B cell (primary cell): ENCODE data around the gene TTC13. TPM values are rescaled to one million over a fixed set of nuclear protein-coding genes. Genes with fewer than 3 reads are reported as not detected.

Experiments
- ATAC-seq: fragments of 200-7000 bp; cut with Tn5 transposase; one replicate; pipeline ENCODE4 v1.10.0; 2021; ENCODE audit warnings: low read depth, mild to moderate bottlenecking, moderate number of reproducible peaks, moderate library complexity
- CTCF ChIA-PET: fragments of 350-600 bp; sonication (Branson Sonifier 250); formaldehyde crosslinking; loops from one replicate; lab custom pipeline; 2021; ENCODE audit warnings: antibody characterized with exemption, inconsistent platforms; lab: Charles Lee
- POLR2A ChIA-PET: fragments of 350-600 bp; sonication (Branson Sonifier 250); formaldehyde crosslinking; loops from one replicate; lab custom pipeline; 2021; ENCODE audit warnings: antibody characterized with exemption; lab: Charles Lee
- DNase-seq: peaks from one replicate; pipeline ENCODE4 v3.0.0; 2013
- H2AFZ ChIP-seq: 2 replicates; pipeline ENCODE4 v1.6.1; 2012; ENCODE audit warnings: mild to moderate bottlenecking, low read depth, low read length; ENCODE audit not compliant: insufficient read depth, poor library complexity, severe bottlenecking
- H3K27ac ChIP-seq, 2 donors: 1 replicate in 1 of 2; 2 replicates in 1 of 2; pipeline ENCODE4 v1.5.1; 2012 to 2013; ENCODE audit warnings: low read length in 2 of 2, mild to moderate bottlenecking in 2 of 2, moderate library complexity in 1 of 2
- H3K27me3 ChIP-seq, 4 experiments: fragments of 200-600 bp in 1 of 4; sonication (generic) in 1 of 4; replicated peaks in 1 of 4; 1 replicate in 2 of 4; 2 replicates in 2 of 4; pipeline versions ENCODE4 v1.6.1 to v1.7.0; 2013 to 2016; ENCODE audit warnings: low read length in 3 of 4, mild to moderate bottlenecking in 2 of 4, mixed read lengths in 1 of 4, moderate library complexity in 1 of 4; ENCODE audit not compliant: insufficient read depth in 4 of 4, control insufficient read depth in 3 of 4; ENCODE audit errors: control extremely low read depth in 1 of 4
- H3K36me3 ChIP-seq, 2 experiments: replicated peaks in 1 of 2; 1 replicate in 1 of 2; 2 replicates in 1 of 2; pipeline versions ENCODE4 v1.6.1 to v1.7.1; 2013; ENCODE audit warnings: low read length in 1 of 2; ENCODE audit not compliant: insufficient read depth in 2 of 2, control insufficient read depth in 1 of 2; ENCODE audit errors: control extremely low read depth in 1 of 2, extremely low read depth in 1 of 2
- H3K4me1 ChIP-seq, 2 donors: fragments of 200-600 bp in 1 of 2; sonication (generic) in 1 of 2; 1 replicate in 1 of 2; 2 replicates in 1 of 2; pipeline versions ENCODE4 v1.5.1 to v1.6.1; 2013 to 2017; ENCODE audit warnings: low read length in 2 of 2; ENCODE audit not compliant: control insufficient read depth in 2 of 2, insufficient read depth in 2 of 2
- H3K4me2 ChIP-seq: replicated peaks from 2 replicates; pipeline ENCODE3; 2012; ENCODE audit warnings: mild to moderate bottlenecking, low read depth, low read length; ENCODE audit not compliant: poor library complexity, severe bottlenecking
- H3K4me3 ChIP-seq, 5 experiments: fragments of 200-600 bp in 1 of 5; sonication (generic) in 1 of 5; 1 replicate in 3 of 5; 2 replicates in 2 of 5; pipeline versions ENCODE4 v1.5.1 to v1.7.0; 2011 to 2016; ENCODE audit warnings: low read length in 4 of 5, mild to moderate bottlenecking in 4 of 5, low read depth in 2 of 5, control low read depth in 1 of 5, moderate library complexity in 1 of 5; ENCODE audit not compliant: insufficient read depth in 1 of 5; ENCODE audit errors: control extremely low read depth in 1 of 5, extremely low read depth in 1 of 5
- H3K79me2 ChIP-seq: fragments of 200-600 bp; sonication (generic); one replicate; pipeline ENCODE4 v1.6.0; 2016; ENCODE audit warnings: low read length; ENCODE audit not compliant: control insufficient read depth, insufficient read depth
- H3K9ac ChIP-seq: fragments of 200-600 bp; sonication (generic); 2 replicates; pipeline ENCODE4 v1.6.1; 2017; ENCODE audit warnings: mild to moderate bottlenecking, low read length, moderate library complexity
- H3K9me3 ChIP-seq, 3 donors: one replicate each; pipeline versions ENCODE4 v1.6.1 to v1.7.1; 2013; ENCODE audit warnings: low read length in 2 of 3; ENCODE audit not compliant: control insufficient read depth in 2 of 3, insufficient read depth in 1 of 3; ENCODE audit errors: control extremely low read depth in 1 of 3
- H4K20me1 ChIP-seq: 2 replicates; pipeline ENCODE4 v1.6.0; 2012; ENCODE audit warnings: mild to moderate bottlenecking, low read length; ENCODE audit not compliant: insufficient read depth, control insufficient read depth, poor library complexity, severe bottlenecking
- H3K27ac Mint-ChIP-seq: one replicate; pipeline ENCODE4 v1.8.0; 2021; ENCODE audit warnings: mixed read lengths
- H3K27me3 Mint-ChIP-seq: one replicate; pipeline ENCODE4 v1.8.0; 2021; ENCODE audit warnings: mixed read lengths
- H3K4me1 Mint-ChIP-seq: one replicate; pipeline ENCODE4 v1.8.0; 2021; ENCODE audit warnings: mixed read lengths
- H3K4me3 Mint-ChIP-seq: one replicate; pipeline ENCODE4 v1.8.0; 2021; ENCODE audit warnings: mixed read lengths
- H3K9me3 Mint-ChIP-seq: one replicate; pipeline ENCODE4 v1.8.0; 2022; ENCODE audit warnings: mixed read lengths; ENCODE audit not compliant: insufficient read depth
- EZH2 ChIP-seq: IDR thresholded peaks from 2 replicates; pipeline ENCODE4 v1.6.1; 2012; ENCODE audit warnings: borderline replicate concordance, low read depth, mild to moderate bottlenecking, moderate library complexity, low read length; ENCODE audit not compliant: insufficient read depth, poor library complexity, severe bottlenecking
- WGBS: methylation state at CpG from one replicate; pipeline ENCODE4 v1.1.5; 2013; ENCODE audit warnings: missing lambda C conversion rate; ENCODE audit not compliant: insufficient coverage; 5-methylcytosine and 5-hydroxymethylcytosine counted together
- intact Hi-C: fragments of 100-400 bp; cut with micrococcal nuclease; formaldehyde crosslinking; loops from one replicate; pipeline ENCODE4 v1.10.0; 2022
- polyA plus RNA-seq: library from polyadenylated mRNA; depleted of rRNA; stranded (reverse); fragments of >200 nt; gene quantifications from 2 replicates; pipeline ENCODE4 v1.2.3, GENCODE V29; 2012
- total RNA-seq, 2 donors: library from RNA; stranded (reverse); fragments of 120-200 nt in 1 of 2; gene quantifications; 1 replicate in 1 of 2; 2 replicates in 1 of 2; pipeline versions ENCODE4 v1.2.3 to v1.2.4, GENCODE V29; 2013 to 2022
- TF ChIP-seq, protein P1 (sequence below): fragments of 200-600 bp; IDR thresholded peaks from one replicate; pipeline ENCODE4 v1.8.0; 2022; ENCODE audit warnings: antibody characterized with exemption, mild to moderate bottlenecking

TTC13 gene
- total and polyA plus RNA-seq, 2 donors (not counting 1 experiment from before 2014, with no cell fraction given) = 33.9 to 55.0 TPM

DNA sequence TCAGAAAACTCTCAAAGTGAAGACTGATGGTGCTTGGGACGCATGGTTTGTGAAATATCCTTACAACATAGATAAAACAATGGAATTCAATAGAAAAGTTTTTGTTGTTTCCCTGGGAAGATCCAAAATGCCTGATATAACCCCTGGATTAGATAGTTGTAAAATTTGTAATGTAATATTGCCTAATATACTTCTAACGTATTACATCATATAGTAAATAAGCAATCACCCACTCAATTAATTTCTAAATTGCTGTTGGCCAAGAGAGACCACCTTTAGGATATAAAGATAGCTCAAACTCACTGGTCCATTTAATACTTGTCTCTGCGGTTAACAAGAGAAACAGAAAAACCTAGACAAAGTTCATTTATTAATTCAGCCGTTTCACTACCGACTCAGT lies 42.2 kb downstream of the TTC13 start:
- no peak overlapping the region for H2AFZ ChIP-seq
- DNase-seq = no peak
- ATAC-seq = no peak
- H3K79me2 ChIP-seq = no peaks in the 10 kb centered on the region
- peaks cover 12 to 58% of the 10 kb centered on the region in 2 experiments for H3K36me3 ChIP-seq
- intact Hi-C loops = no loop called here
- Mint-ChIP-seq H3K27ac (no peak overlapping the region), H3K9me3 (no peaks in the 10 kb centered on the region), H3K4me1 (no peaks in the 10 kb centered on the region), H3K4me3 (no peak overlapping the region), H3K27me3 (no peaks in the 10 kb centered on the region)
- H3K4me3 ChIP-seq = no peak overlapping the region
- no peaks in the 10 kb centered on the region for H4K20me1 ChIP-seq
- H3K27me3 ChIP-seq = no peaks in the 10 kb centered on the region
- no peaks in the 10 kb centered on the region for H3K9me3 ChIP-seq
- no peak for TF ChIP-seq EZH2
- TF ChIP-seq, protein P1, sequence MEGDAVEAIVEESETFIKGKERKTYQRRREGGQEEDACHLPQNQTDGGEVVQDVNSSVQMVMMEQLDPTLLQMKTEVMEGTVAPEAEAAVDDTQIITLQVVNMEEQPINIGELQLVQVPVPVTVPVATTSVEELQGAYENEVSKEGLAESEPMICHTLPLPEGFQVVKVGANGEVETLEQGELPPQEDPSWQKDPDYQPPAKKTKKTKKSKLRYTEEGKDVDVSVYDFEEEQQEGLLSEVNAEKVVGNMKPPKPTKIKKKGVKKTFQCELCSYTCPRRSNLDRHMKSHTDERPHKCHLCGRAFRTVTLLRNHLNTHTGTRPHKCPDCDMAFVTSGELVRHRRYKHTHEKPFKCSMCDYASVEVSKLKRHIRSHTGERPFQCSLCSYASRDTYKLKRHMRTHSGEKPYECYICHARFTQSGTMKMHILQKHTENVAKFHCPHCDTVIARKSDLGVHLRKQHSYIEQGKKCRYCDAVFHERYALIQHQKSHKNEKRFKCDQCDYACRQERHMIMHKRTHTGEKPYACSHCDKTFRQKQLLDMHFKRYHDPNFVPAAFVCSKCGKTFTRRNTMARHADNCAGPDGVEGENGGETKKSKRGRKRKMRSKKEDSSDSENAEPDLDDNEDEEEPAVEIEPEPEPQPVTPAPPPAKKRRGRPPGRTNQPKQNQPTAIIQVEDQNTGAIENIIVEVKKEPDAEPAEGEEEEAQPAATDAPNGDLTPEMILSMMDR = no peak
- no peak overlapping the region for H3K4me2 ChIP-seq
- H3K9ac ChIP-seq = no peak overlapping the region
- H3K4me1 ChIP-seq = no peaks in the 10 kb centered on the region
- ChIA-PET CTCF (no interaction called here), POLR2A (no interaction called here)
- H3K27ac ChIP-seq = no peak overlapping the region
- WGBS = 100% methylated on average over 1 of the region's 5 CpGs

DNA sequence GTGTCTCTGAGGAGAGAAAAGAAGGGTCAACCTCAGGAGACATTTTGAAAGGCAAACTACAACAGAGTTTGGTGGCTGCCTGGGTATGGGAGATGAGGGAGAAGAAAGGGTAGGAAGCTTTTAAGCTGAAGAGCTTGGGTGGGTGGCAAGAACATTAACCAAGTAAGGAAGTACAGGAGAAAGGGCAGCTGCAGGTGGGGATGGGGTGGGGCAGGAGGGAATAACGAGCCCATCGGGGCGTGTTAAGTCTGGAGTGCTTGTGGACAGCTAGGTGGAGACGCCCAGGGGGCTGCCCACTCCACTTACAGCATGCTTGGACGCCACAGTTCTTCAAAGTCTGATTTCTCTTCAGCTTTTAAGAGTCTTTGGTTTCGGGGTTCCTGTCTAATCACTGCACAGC lies 42.8 kb downstream of the TTC13 start:
- H3K4me1 Mint-ChIP-seq = no peaks in the 10 kb centered on the region
- Histone ChIP-seq H3K9me3 (no peaks in the 10 kb centered on the region), H3K27me3 (no peaks in the 10 kb centered on the region), H3K79me2 (no peaks in the 10 kb centered on the region), H3K27ac (no peak overlapping the region), H2AFZ (no peak overlapping the region), H3K9ac (no peak overlapping the region), H4K20me1 (no peaks in the 10 kb centered on the region), H3K4me1 (no peaks in the 10 kb centered on the region), H3K4me2 (no peak overlapping the region), H3K36me3 (peaks cover 12 to 64% of the 10 kb centered on the region in 2 experiments), H3K4me3 (no peak overlapping the region)
- TF ChIP-seq EZH2 = no peak
- TF ChIP-seq, protein P1 = no peak
- 93% methylated on average over 2 of the region's 6 CpGs for WGBS
- no peaks in the 10 kb centered on the region for H3K9me3 Mint-ChIP-seq
- DNase-seq (no peak), ATAC-seq (no peak)
- intact Hi-C loops = no loop called here
- ChIA-PET POLR2A (no interaction called here), CTCF (no interaction called here)
- no peak overlapping the region for H3K27ac Mint-ChIP-seq
- H3K27me3 Mint-ChIP-seq = no peaks in the 10 kb centered on the region
- no peak overlapping the region for H3K4me3 Mint-ChIP-seq
